Anterior cingulate cortex (tissue), 58 donors: ENCODE results near the gene TAS1R3.
A peak's percentile ranks its signal among the peaks of the same experiment; 100 is the strongest.

Source experiments
- DNase-seq, 58 donors: peaks; one replicate each; lab custom pipeline; 2025; lab: John Stamatoyannopoulos, UW

TAS1R3 gene

DNA sequence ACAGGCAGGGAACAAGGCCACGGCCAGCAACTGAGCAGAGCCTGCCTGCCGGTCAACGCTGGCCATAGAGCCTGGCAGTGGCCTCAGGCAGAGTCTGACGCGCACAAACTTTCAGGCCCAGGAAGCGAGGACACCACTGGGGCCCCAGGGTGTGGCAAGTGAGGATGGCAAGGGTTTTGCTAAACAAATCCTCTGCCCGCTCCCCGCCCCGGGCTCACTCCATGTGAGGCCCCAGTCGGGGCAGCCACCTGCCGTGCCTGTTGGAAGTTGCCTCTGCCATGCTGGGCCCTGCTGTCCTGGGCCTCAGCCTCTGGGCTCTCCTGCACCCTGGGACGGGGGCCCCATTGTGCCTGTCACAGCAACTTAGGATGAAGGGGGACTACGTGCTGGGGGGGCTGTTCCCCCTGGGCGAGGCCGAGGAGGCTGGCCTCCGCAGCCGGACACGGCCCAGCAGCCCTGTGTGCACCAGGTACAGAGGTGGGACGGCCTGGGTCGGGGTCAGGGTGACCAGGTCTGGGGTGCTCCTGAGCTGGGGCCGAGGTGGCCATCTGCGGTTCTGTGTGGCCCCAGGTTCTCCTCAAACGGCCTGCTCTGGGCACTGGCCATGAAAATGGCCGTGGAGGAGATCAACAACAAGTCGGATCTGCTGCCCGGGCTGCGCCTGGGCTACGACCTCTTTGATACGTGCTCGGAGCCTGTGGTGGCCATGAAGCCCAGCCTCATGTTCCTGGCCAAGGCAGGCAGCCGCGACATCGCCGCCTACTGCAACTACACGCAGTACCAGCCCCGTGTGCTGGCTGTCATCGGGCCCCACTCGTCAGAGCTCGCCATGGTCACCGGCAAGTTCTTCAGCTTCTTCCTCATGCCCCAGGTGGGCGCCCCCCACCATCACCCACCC, at the start of gene TAS1R3:
Gene TAS1R3, plus strand, starts transcription at position 213 of the 898 bp plus-strand sequence. Its CDS starts 66 bp downstream, at position 279.
- DNase-seq: no peak

- peak in 1 of 58 donors; percentile 15 for DNase-seq
Observed at GRCh38 chr1:1281533-1282321, 49.4 kb upstream of the TAS1R3 start.

DNA sequence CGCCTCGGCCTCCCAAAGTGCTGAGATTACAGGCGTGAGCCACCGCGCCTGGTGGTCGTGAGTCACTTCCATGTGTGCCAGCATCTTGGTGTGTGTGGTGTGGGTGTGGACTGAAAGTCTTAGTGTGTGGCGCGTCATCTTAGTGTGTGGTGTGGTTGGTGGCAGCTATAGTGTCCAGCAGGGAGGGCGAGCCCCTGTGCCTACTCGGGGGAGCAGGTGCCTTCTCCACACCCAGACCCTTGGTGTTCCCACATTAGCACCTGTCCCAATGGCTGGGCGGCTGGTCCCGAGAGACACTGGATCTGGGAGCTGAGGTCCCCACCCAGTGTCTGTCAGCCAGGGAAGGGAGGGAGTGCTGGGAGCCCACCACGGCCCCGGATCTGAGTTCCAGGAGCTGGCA, 48.1 kb upstream of the TAS1R3 start:
- DNase-seq: no peak

GRCh38 chr1:1283821-1284220, 47.3 kb upstream of the TAS1R3 start:
- DNase-seq: no peak

GRCh38 chr1:1284221-1285101, 46.6 kb upstream of the TAS1R3 start:
- DNase-seq: no peak

GRCh38 chr1:1285102-1285571, 45.9 kb upstream of the TAS1R3 start:
- no peak for DNase-seq

GRCh38 chr1:1285611-1286311, 45.3 kb upstream of the TAS1R3 start:
- no peak for DNase-seq

- DNase-seq: no peak
Observed at GRCh38 chr1:1286313-1287261, 44.5 kb upstream of the TAS1R3 start.

DNA sequence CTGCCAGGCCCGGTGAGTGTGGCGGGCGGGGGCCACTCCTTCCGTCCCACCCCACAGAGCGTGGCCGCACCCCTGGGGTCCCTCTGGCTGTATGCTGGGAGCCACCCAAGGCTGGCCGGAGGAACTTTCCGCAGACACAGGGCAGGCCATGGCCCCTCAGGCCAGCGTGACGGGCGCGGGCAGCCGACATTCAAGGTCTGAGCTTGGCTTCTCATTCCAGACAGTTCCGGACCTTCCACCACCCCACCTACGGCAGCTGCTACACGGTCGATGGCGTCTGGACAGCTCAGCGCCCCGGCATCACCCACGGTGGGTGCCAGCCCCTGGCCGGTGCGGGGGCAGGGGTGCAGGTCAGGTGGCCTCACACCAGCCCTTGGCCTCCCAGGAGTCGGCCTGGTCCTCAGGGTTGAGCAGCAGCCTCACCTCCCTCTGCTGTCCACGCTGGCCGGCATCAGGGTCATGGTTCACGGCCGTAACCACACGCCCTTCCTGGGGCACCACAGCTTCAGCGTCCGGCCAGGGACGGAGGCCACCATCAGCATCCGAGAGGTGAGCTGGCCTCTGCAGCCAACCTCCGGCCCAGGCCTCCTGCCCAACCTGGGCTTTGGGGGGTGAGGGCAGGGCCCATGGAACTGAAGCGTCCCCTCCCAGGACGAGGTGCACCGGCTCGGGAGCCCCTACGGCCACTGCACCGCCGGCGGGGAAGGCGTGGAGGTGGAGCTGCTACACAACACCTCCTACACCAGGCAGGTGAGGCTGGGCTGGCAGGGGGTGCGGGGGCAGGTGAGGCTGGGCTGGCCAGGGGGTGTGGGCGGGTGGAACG, 43.6 kb upstream of the TAS1R3 start:
- no peak for DNase-seq

- DNase-seq: peak in 8 of 58 donors; percentile 9 to 52 (median 32)
Observed at GRCh38 chr1:1290238-1290731, 40.8 kb upstream of the TAS1R3 start.

- DNase-seq: peak in 1 of 58 donors; percentile 30
Observed at GRCh38 chr1:1291023-1291528, 40.0 kb upstream of the TAS1R3 start.

GRCh38 chr1:1291548-1292441, 39.3 kb upstream of the TAS1R3 start:
- peak in 16 of 58 donors; percentile 11 to 54 (median 34) for DNase-seq

DNA sequence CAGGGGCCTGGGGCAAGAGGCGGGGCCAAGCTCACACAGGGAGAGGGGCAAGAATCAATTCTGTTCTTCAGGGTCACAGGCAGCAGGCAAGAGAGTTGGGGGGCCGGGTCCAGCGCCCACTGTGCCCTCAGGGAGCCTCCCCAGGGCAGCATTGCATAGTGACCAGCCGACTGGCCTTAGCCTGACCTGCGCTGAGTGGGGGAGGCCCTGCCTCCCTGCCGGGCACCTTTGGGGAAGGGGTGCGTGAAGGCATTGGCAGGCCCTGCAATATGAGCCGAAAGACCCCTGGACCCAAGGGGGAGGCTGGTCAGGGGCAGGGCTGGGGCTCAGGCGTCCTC, 38.7 kb upstream of the TAS1R3 start:
- DNase-seq: no peak

DNA sequence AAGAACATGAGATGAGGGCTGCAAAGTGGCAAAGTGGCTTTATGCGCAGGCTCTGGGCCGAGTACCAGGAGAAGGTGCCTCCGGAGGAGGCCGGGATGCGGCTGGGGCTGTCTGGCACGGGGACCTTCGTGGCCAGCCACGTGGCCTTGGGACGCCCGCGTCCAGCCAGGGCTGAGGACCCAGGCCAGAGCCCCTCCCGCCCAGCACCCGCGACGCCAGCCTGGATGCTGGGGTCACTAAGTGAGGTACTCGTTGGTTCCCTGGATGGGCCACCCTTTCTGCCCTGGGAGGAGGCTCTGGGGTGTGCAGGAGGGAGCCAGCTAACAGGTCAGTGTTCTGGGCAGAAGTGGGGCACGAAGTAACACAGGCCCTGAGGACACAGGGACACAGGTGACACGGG, 38.2 kb upstream of the TAS1R3 start:
- no peak for DNase-seq

GRCh38 chr1:1293263-1294249, 37.5 kb upstream of the TAS1R3 start:
- peak in 1 of 58 donors; percentile 51 for DNase-seq
